ENCODE data around the gene SNX3. TPM values are rescaled to one million over a fixed set of nuclear protein-coding genes. Genes with fewer than 3 reads are reported as not detected.
"Not testable (repeated sequence)": the region's sequence is repeated elsewhere in the genome, so short reads cannot be mapped to it uniquely, and the experiment has no call there.

SNX3 gene
- total and polyA plus RNA-seq, 12 donors: 115 to 491 (median 230) TPM

- intact Hi-C loops (cut with DNase I): no loop called here
- H3K4me1 ChIP-seq (replicated peaks in 1 of 2): peaks cover 27 to 65% of the 10 kb centered on the region in 2 donors
- 85 to 90% (median 88%) methylated on average over 1 of the region's 1 CpG for WGBS, 4 donors
Observed at GRCh38 chr6:108247965-108248536, 12.8 kb downstream of the SNX3 start.

GRCh38 chr6:108245095-108245494 is 15.7 kb downstream of the SNX3 start:
- H3K36me3 ChIP-seq (replicated peaks in 1 of 2); H3K9me3 ChIP-seq (replicated peaks in 1 of 3); DNase-seq; H3K27me3 ChIP-seq; intact Hi-C loops (cut with DNase I); H3K27ac ChIP-seq; H3K4me3 ChIP-seq: not testable (repeated sequence)
- peaks cover 10 to 37% of the 10 kb centered on the region in 2 donors for H3K4me1 ChIP-seq (replicated peaks in 1 of 2)
- WGBS, 4 donors: 94 to 99% (median 98%) methylated on average over 7 of the region's 7 CpGs

More at GRCh38 chr6:108247965-108248536, 12.8 kb downstream of the SNX3 start:
- Histone ChIP-seq H3K27me3 (no peaks in the 10 kb centered on the region), H3K36me3 (replicated peaks in 1 of 2) (no peaks in the 10 kb centered on the region), H3K9me3 (replicated peaks in 1 of 3) (no peaks in the 10 kb centered on the region), H3K4me3 (no peak overlapping the region), H3K27ac (peak overlapping the region in 1 of 5 donors; percentile 4)
- TF ChIP-seq POLR2A (IDR thresholded peaks at IDR 0.05): no peak
- TF ChIP-seq CTCF (IDR thresholded peaks at IDR 0.05): no peak
- DNase-seq: no peak

DNA sequence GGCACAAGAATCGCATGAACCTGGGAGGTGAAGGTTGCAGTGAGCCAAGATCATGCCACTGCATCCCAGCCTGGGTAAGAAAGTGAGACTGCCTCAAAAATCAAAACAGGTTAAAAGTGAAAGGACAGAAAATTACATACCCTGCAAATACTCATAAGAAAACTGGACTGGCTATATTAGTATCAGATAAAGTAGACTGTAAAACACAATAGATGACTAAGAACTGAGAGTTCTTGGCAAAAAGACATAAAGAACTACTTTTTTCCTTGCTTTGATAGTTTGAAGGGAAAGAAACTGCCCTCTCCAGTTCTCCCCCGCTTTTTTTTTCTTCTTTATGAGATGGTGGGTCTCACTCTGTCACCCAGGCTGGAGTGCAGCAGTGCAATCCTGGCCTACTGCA is 17.0 kb downstream of the SNX3 start:
- DNase-seq: no peak
- no peak overlapping the region for H3K4me3 ChIP-seq

GRCh38 chr6:108242721-108243120 is 18.1 kb downstream of the SNX3 start:
- TF ChIP-seq CTCF (IDR thresholded peaks at IDR 0.05): no peak
- Histone ChIP-seq H3K9me3 (replicated peaks in 1 of 3) (no peaks in the 10 kb centered on the region), H3K4me3 (no peak overlapping the region), H3K36me3 (replicated peaks in 1 of 2) (no peaks in the 10 kb centered on the region), H3K27ac (no peak overlapping the region), H3K4me1 (replicated peaks in 1 of 2) (peaks cover 7 to 14% of the 10 kb centered on the region in 2 donors), H3K27me3 (no peaks in the 10 kb centered on the region)
- WGBS, 4 donors: 95 to 100% (median 97%) methylated on average over 2 of the region's 2 CpGs
- intact Hi-C loops (cut with DNase I): no loop called here
- no peak for DNase-seq

More for the DNA sequence above, 17.0 kb downstream of the SNX3 start:
- Histone ChIP-seq H3K27ac (peak overlapping the region in 2 of 5 donors; percentile 17 to 40), H3K4me1 (replicated peaks in 1 of 2) (peaks cover 7 to 25% of the 10 kb centered on the region in 2 donors), H3K36me3 (replicated peaks in 1 of 2) (no peaks in the 10 kb centered on the region), H3K9me3 (replicated peaks in 1 of 3) (no peaks in the 10 kb centered on the region), H3K27me3 (no peaks in the 10 kb centered on the region)
- intact Hi-C loops (cut with DNase I): no loop called here
- 65 to 81% (median 69%) methylated on average over 2 of the region's 2 CpGs for WGBS, 4 donors
- no peak for TF ChIP-seq CTCF (IDR thresholded peaks at IDR 0.05)
- no peak for TF ChIP-seq POLR2A (IDR thresholded peaks at IDR 0.05)

DNA sequence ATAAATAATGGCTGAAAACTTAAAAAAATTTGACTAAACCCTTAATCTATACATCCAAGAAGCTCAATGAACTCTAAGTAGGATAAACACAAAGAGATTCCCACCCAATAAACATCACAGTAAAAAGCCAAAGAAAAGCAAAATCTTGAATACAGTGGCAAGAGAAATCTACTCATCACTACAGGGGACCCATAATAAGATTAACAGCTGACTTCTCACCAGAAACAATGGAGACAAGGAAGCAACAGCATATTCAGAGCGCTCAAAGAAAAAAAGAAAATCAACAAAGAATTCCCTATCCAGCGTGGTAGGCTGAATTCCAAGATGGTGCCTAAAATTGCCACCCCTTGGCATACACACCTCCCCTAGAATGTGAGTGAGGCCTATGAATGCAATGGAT is 18.6 kb downstream of the SNX3 start:
- intact Hi-C loops (cut with DNase I): no loop called here
- Histone ChIP-seq H3K9me3 (replicated peaks in 1 of 3) (no peaks in the 10 kb centered on the region), H3K4me1 (replicated peaks in 1 of 2) (peaks cover 7 to 12% of the 10 kb centered on the region in 2 donors), H3K4me3 (no peak overlapping the region), H3K27me3 (no peaks in the 10 kb centered on the region), H3K36me3 (replicated peaks in 1 of 2) (no peaks in the 10 kb centered on the region), H3K27ac (no peak overlapping the region)
- 95 to 100% (median 97%) methylated on average over 2 of the region's 2 CpGs for WGBS, 4 donors
- TF ChIP-seq POLR2A (IDR thresholded peaks at IDR 0.05) (no peak), CTCF (IDR thresholded peaks at IDR 0.05) (no peak)
- DNase-seq: no peak

All from adrenal gland (tissue), 12 donors.